ENCODE data around the gene GALNT9.

GALNT9 gene

DNA sequence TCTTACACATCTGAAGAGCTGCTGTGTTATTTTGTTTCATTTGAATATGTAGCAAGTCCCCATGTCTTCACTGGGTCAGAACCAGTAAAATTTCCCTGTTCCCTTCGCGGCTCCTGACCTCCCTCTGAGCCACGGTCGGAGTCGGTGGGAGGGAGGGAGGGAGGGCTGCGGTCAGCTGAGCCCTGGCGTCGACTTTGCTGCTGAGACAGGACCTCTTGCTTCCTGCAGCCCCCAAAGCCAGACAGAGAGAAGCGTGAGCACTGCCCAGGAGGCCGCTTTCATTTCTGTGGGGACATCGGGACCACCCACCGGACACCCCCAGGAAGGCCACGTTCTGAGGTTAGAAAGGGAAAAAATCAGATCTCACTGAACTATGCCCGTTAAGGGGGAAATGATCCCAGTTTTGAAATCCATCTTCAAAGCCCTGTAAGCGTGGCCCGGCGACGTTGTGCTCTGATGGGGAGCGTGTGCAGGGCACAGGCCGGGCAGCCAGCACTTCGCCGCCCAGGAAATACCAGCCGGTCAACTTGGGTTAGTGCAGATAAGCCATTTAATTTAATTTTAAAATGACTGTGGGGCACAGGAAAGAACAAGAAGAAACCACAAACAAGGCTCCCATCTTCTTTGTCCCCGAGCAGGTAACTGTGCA lies 143.1 kb downstream of the GALNT9 start:
- H3K27ac Mint-ChIP-seq, result peak overlapping the region; percentile 93
- DNase-seq, result no peak
- peaks cover 21% of the 10 kb centered on the region for H3K9me3 Mint-ChIP-seq
- H3K4me1 Mint-ChIP-seq, result peaks cover 56% of the 10 kb centered on the region
- peaks cover 34% of the 10 kb centered on the region for H3K36me3 Mint-ChIP-seq
- H3K27me3 Mint-ChIP-seq, result peaks cover 35% of the 10 kb centered on the region
- H3K4me3 Mint-ChIP-seq, result peak overlapping the region; percentile 42
- CTCF ChIA-PET, result interaction anchor here (1.4 kb wide), 1 partner anchor 25 kb away, joined by 4 read pairs; no protein-coding TSS in a partner anchor

DNA sequence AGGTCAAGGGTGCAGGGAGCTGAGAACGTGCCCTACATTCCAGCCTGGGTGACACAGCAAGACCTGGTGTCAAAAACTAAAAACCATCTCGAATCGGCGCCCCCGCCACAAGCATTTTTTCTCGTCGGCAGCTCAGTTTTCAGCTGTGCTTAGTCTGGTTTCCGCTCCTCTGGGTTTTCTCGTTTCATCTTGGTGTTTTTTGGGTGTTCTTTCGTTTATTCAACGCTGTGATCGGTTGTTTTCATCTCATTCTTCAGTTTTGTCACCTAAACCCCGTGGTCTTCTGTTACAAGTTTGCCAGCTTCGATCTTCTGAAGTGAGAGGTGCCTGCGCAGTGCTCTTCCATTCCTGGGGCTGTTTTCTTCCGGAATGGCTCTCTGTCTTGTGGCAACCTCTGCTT lies 143.7 kb downstream of the GALNT9 start:
- H3K27ac Mint-ChIP-seq, result peak overlapping the region; percentile 93
- peaks cover 24% of the 10 kb centered on the region for H3K9me3 Mint-ChIP-seq
- CTCF ChIA-PET, result interaction anchor here (1.4 kb wide), 1 partner anchor 24 kb away, joined by 4 read pairs; no protein-coding TSS in a partner anchor
- DNase-seq, result peak; percentile 60
- H3K27me3 Mint-ChIP-seq, result peaks cover 37% of the 10 kb centered on the region
- peaks cover 34% of the 10 kb centered on the region for H3K36me3 Mint-ChIP-seq
- peak overlapping the region; percentile 42 for H3K4me3 Mint-ChIP-seq
- peaks cover 53% of the 10 kb centered on the region for H3K4me1 Mint-ChIP-seq

DNA sequence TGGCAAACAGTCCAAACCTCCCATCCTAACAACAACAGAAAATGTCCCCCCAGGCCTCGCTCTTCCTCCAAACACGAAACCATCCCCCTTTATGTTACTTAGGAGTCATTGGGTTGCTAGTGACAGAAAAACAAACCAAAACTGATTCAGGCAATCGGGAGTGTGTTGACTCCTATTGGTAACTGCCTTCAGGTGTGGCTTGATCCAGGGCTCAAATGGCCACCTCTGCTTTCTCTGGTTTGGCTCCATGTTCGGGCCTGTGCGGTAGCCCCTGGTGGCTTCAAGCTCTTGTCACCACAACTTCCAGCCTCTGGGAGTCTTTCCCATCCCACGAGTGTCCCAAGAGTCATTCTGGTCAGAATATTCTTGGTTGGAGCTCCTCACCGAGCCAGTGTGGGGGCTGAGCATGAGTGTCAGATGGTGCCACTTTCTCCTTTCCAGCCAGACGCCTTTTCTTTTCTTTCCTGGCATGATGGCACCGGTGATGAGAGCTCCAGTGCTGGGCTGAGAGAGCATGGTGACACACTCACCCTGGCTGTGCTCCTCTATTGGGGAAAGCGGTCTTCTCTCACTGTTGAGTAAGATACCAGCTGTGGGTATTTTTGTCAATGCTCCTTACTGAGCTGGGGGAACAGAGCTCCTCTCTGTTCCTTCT lies 146.6 kb downstream of the GALNT9 start:
- no peak overlapping the region for H3K27ac Mint-ChIP-seq
- CTCF ChIA-PET, result no interaction called here

DNA sequence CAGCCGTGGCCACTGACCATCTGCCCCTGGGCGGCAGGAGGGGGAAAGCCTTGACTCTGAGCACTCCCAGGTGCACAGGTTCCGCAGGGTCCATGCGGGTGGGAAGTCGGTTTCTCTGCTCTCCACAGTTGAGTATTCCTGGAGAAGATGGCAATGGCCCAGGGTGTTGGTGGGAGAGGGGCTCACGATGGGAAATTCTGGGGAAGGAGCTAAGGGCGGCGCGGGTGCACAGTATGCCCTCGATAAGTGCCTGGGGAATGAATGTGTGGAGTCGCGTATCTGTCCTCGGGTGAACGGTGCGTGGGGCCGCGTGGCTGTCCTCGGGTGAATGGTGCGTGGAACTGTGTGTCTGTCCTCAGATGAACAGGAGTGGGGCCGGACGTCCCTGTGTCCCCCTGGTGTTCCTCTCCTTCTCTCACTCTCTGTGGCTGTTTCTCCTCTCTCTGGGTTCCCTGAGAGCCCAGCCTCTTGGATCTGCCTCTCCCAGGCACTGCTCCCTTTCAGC lies 147.1 kb downstream of the GALNT9 start:
- no peak overlapping the region for H3K4me3 Mint-ChIP-seq
- H3K9me3 Mint-ChIP-seq, result peaks cover 27% of the 10 kb centered on the region
- CTCF ChIA-PET, result no interaction called here
- no peak overlapping the region for H3K27ac Mint-ChIP-seq
- H3K4me1 Mint-ChIP-seq, result peaks cover 52% of the 10 kb centered on the region
- H3K27me3 Mint-ChIP-seq, result peaks cover 45% of the 10 kb centered on the region
- DNase-seq, result no peak
- H3K36me3 Mint-ChIP-seq, result peaks cover 24% of the 10 kb centered on the region

More for the DNA sequence above, 146.6 kb downstream of the GALNT9 start:
- DNase-seq, result no peak
- Mint-ChIP-seq H3K4me3 (no peak overlapping the region), H3K27me3 (peaks cover 44% of the 10 kb centered on the region), H3K36me3 (peaks cover 28% of the 10 kb centered on the region), H3K9me3 (peaks cover 27% of the 10 kb centered on the region), H3K4me1 (peaks cover 57% of the 10 kb centered on the region)

DNA sequence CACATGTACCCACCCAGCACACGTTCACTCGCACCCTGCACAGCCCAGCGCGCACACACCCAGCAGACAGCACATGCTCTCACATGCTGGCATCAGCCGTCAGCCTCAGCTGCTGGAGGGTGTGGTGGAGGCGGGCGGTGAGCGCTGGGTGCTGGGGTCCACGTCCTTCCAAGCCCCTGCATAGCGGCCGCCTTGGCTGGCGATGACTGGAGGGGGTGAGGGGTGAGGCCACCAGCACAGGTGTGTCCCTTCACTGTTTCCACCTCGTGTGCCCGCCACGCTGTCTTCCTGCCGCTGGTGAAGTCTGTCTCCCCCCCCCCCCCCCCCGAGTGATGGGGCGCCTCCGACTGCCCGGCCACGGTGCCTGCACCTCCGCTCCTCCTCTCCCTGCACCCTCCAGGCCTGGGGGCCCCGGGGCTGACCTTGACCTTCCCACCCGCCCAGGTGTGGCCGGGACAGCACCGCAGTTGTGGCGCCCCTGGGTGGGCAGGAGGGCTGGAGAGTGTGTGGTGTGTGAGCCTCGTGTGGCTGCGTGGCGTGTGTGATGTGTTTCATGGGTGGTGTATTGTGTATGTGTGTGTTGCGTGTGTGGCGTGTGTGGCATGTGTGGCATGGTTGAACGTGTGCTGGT lies 147.7 kb downstream of the GALNT9 start:
- Mint-ChIP-seq H3K9me3 (peaks cover 27% of the 10 kb centered on the region), H3K4me3 (no peak overlapping the region), H3K27me3 (peaks cover 50% of the 10 kb centered on the region), H3K4me1 (peaks cover 51% of the 10 kb centered on the region), H3K27ac (no peak overlapping the region), H3K36me3 (peaks cover 19% of the 10 kb centered on the region)
- DNase-seq, result no peak
- CTCF ChIA-PET, result no interaction called here

DNA sequence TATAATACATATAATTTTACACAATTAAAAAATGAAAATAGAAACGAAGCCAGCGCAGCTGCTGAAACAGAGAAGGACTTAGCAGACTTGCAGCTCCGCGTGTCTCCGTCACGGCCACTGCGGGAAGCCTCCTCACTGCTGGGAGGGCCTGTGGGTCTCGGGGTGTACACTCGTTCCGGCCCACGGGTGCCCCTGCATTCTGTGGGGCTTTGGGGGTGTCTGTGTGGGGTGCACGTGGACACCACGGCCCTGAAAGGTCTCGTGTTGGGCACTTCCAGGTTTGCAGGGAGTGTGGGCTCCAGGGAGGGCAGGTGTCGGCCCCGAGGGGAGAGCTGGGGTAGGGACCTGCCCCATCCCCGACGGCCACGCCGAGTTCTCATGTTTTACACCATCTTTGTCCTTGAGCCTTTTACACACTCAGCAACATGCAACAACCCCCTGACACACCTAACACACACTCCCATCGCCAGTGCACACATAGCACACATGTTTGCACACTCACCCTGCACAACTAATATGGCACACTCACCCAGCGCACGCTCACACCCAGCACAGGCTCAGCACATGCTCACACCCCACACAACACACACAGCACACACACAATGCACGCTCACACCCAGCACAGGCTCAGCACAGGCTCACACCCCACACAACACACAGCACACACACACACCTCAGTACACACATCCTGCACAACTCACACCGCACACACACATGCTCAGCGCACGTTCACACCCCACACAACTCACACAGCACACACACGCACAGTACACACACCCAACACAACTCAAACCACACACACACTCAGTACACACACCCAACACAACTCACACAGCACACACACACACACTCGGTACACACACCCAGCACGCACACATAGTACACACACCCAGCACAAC lies 148.5 kb downstream of the GALNT9 start:
- Mint-ChIP-seq H3K9me3 (peaks cover 27% of the 10 kb centered on the region), H3K27ac (no peak overlapping the region), H3K4me1 (peaks cover 46% of the 10 kb centered on the region), H3K4me3 (no peak overlapping the region), H3K27me3 (peaks cover 54% of the 10 kb centered on the region), H3K36me3 (peaks cover 18% of the 10 kb centered on the region)
- DNase-seq, result no peak
- CTCF ChIA-PET, result no interaction called here

DNA sequence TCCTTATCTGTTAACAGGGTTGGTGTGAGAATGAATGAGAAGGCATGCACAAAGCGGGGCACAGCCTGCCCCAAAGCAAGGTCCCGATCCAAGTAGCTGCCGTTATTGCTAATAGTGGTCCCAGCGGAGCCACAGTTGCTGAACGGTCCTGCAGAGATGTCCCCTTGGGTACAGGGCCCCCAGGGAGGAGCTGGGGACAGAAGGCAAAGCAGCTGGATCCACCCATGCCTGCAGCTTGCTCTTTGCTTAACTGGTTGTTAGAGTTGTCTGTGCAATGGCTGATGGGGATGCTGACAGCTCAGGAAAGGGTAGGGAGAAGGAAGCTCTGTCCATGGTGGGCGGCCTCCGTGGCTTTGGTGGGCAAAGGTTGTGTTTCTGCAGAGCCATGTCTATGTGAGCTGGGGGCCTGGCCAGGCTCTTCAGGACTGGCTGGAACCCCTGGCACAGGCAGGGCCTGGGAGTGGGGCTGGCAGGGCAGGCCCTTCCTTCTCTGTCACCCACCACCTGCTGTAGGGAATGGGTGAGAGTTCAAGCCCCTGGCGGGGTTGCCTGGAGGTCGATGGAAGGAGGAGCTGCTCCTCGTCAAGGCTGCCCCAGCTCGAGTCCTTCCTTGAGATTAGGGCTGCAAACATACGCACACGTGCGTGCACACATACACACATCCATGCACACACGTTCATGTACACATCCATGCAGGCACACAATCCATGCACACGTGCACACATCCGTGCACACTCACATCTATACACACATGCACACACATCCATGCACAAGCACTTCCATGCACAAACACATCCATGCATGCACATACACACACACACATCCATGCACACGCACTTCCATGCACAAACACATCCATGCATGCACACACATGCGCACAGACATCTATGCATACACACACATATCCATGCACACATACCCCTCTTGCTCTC lies 149.7 kb downstream of the GALNT9 start:
- peaks cover 42% of the 10 kb centered on the region for H3K4me1 Mint-ChIP-seq
- H3K9me3 Mint-ChIP-seq, result peaks cover 22% of the 10 kb centered on the region

DNA sequence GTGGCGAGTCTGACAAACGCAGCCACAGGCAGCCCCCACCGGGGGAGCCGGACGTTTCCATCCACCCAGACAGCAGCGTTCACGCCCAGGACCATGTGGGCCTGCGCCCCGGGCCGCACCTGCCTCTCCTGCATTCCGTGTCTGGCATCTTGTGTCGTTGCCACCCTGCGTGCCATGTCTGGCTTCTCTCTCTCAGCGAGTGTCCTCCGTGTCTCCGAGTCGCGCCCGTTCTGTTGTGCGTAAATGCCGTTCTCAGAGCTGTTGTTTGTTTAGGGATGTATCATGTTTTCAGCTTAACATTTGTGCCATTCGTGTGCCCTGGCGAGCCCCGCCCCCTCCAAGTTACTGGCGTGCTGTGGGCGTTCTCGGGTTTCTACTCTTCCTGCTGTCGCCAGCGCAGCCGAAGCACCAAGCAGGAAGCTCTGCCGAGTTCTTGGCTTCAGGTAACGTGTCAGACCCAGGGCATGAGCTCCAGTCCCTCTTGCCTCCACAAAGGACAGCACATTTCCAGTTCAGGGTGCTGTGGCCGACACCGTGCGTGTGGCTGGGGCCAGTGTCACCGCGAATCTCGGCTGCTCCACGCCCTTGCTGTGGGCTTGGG lies 150.5 kb downstream of the GALNT9 start:
- CTCF ChIA-PET, result interaction anchor here (0.9 to 1.7 kb wide), 5 partner anchors 11 to 25 kb away, joined by 3 to 5 read pairs (median 4); no protein-coding TSS in a partner anchor
- peaks cover 19% of the 10 kb centered on the region for H3K9me3 Mint-ChIP-seq
- peaks cover 47% of the 10 kb centered on the region for H3K4me1 Mint-ChIP-seq
- peak; percentile 77 for DNase-seq
- peaks cover 51% of the 10 kb centered on the region for H3K27me3 Mint-ChIP-seq
- peak overlapping the region; percentile 76 for H3K4me3 Mint-ChIP-seq
- peak overlapping the region; percentile 96 for H3K27ac Mint-ChIP-seq
- H3K36me3 Mint-ChIP-seq, result peaks cover 8% of the 10 kb centered on the region

More for the DNA sequence above, 149.7 kb downstream of the GALNT9 start:
- peaks cover 50% of the 10 kb centered on the region for H3K27me3 Mint-ChIP-seq
- H3K36me3 Mint-ChIP-seq, result peaks cover 12% of the 10 kb centered on the region
- peak overlapping the region; percentile 96 for H3K27ac Mint-ChIP-seq
- CTCF ChIA-PET, result interaction anchor here (1.0 to 1.7 kb wide), 3 partner anchors 18 to 26 kb away, joined by 3 to 5 read pairs (median 4); no protein-coding TSS in a partner anchor
- H3K4me3 Mint-ChIP-seq, result peak overlapping the region; percentile 76
- DNase-seq, result no peak

DNA sequence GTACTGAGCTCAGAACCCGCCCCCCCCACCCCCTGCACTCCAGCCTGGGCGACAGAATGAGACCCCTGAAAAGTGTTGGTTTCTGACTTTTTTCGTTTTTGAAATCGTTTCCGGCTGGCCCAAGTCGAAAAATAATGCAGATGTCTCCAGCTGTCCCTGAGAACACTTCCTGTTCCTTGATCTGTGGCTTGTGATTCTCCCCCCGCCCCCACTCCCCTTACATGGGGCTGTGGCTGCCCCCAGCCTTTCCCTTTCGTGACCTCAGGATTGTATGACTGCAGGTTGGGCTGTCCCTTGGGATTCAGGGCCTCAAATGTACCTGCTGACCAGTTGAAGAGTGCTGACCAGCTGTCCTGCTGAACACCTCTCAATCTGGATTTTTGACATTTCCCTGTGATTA lies 151.1 kb downstream of the GALNT9 start:
- H3K4me1 Mint-ChIP-seq, result peaks cover 50% of the 10 kb centered on the region
- CTCF ChIA-PET, result interaction anchor here (0.9 to 1.7 kb wide), 5 partner anchors 11 to 25 kb away, joined by 3 to 5 read pairs (median 4); no protein-coding TSS in a partner anchor
- DNase-seq, result peak; percentile 56
- peak overlapping the region; percentile 76 for H3K4me3 Mint-ChIP-seq
- peaks cover 55% of the 10 kb centered on the region for H3K27me3 Mint-ChIP-seq
- H3K27ac Mint-ChIP-seq, result peak overlapping the region; percentile 96
- peaks cover 19% of the 10 kb centered on the region for H3K9me3 Mint-ChIP-seq
- H3K36me3 Mint-ChIP-seq, result peaks cover 6% of the 10 kb centered on the region

DNA sequence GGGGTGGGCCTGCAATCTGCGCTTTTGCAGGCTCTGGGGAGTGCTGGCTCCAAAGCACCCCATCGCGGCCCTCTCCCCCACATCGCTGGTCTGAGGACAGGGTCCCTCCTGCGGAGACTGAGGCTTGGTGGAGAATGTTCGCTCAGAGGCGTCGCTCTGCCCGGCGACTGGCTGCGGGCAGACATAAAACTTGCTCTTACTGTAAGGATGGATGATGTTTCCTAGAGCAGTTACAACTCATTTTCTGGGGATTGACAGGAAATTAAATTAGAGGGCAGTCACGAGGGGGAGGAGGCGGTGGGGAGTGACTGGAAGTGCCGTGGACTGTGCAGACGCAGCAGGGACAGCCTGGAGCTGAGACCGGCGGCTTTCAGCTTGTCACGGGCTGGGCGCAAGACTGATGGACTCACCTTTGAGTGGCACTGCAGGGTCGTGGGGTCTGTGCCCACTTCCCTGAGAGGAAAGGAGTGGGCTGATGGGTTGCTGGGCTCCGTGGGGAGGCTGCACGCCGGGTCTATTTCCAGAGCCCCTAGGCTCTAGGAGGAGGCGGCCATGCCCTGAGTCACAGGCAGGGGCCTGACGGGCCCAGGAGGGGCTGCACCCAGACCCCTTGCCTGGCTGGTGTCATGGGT lies 152.4 kb downstream of the GALNT9 start:
- Mint-ChIP-seq H3K27me3 (peaks cover 56% of the 10 kb centered on the region), H3K27ac (no peak overlapping the region), H3K36me3 (no peaks in the 10 kb centered on the region), H3K9me3 (peaks cover 11% of the 10 kb centered on the region), H3K4me1 (peaks cover 60% of the 10 kb centered on the region), H3K4me3 (no peak overlapping the region)
- DNase-seq, result no peak
- CTCF ChIA-PET, result no interaction called here

DNA sequence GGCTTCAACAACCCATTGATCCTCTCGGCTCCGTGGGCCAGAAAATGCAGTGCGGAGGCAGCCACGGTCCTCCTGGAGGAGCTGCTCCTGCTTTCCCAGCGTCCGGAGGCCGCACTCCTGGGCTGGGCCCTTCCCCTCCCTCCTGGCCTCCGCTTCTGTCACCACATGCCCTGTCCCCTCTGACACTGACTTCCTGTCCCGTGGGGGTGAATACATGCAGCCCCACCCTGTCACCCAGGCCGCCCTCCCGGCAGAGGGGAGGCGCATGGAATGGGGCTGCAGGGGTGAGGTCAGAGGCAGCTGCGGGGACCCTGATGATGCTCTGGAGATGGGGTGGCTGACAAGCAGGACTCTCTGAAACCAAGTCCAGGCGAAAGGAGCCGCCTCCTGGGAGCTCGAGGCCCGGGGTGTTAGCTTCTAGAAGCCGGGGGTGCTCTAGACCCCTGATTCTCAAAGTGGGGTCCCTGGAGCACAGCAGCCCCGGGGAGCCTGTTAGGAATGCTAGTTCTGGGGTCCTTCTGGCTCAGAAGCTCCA lies 152.9 kb downstream of the GALNT9 start:
- H3K27ac Mint-ChIP-seq, result no peak overlapping the region
- CTCF ChIA-PET, result no interaction called here

More for the DNA sequence above, 152.9 kb downstream of the GALNT9 start:
- Mint-ChIP-seq H3K9me3 (peaks cover 9% of the 10 kb centered on the region), H3K4me1 (peaks cover 60% of the 10 kb centered on the region), H3K27me3 (peaks cover 56% of the 10 kb centered on the region), H3K4me3 (no peak overlapping the region), H3K36me3 (no peaks in the 10 kb centered on the region)
- no peak for DNase-seq
